SK-N-SH treated with all-trans-retinoic acid at 6 μM for 48 hours (cell line): Measurements from ENCODE around the gene NLRP1.

Experiments
- ATAC-seq: fragments of 200-7000 bp; cut with Tn5 transposase; 3 replicates; pipeline ENCODE4 v1.9.1; 2020; ENCODE audit warnings: mild to moderate bottlenecking, moderate library complexity
- ARNTL ChIP-seq: fragments of 450-650 bp; formaldehyde crosslinking; IDR thresholded peaks from 2 replicates; pipeline ENCODE4 v1.5.0; 2020; ENCODE audit warnings: low read depth, mild to moderate bottlenecking, moderate library complexity, borderline replicate concordance
- BACH2 ChIP-seq: fragments of 250-450 bp; sonication (Bioruptor Pico); IDR thresholded peaks from 2 replicates; pipeline ENCODE4 v1.9.0; 2021; ENCODE audit warnings: mild to moderate bottlenecking, borderline replicate concordance
- CREB5 ChIP-seq: fragments of 250-450 bp; sonication (Bioruptor Pico); IDR thresholded peaks from 2 replicates; pipeline ENCODE4 v1.5.1; 2020; ENCODE audit warnings: low read depth, mild to moderate bottlenecking, moderate library complexity
- CSDC2 ChIP-seq: fragments of 250-450 bp; sonication (Bioruptor Pico); IDR thresholded peaks from 2 replicates; pipeline ENCODE4 v1.5.0; 2020; ENCODE audit warnings: mild to moderate bottlenecking, moderate library complexity
- CSRNP3 ChIP-seq: fragments of 250-450 bp; sonication (Bioruptor Pico); IDR thresholded peaks from 2 replicates; pipeline ENCODE4 v1.5.1; 2021; ENCODE audit warnings: mild to moderate bottlenecking, moderate library complexity
- ESRRG ChIP-seq: fragments of 250-450 bp; sonication (Bioruptor Pico); IDR thresholded peaks from 2 replicates; pipeline ENCODE4 v1.6.1; 2021; ENCODE audit warnings: mild to moderate bottlenecking
- GLIS3 ChIP-seq: fragments of 250-450 bp; sonication (Bioruptor Pico); IDR thresholded peaks from 2 replicates; pipeline ENCODE4 v1.5.0; 2020; ENCODE audit warnings: mild to moderate bottlenecking, moderate library complexity
- ISL1 ChIP-seq: fragments of 250-450 bp; sonication (Bioruptor Pico); IDR thresholded peaks from 2 replicates; pipeline ENCODE4 v2.1.2; 2022; ENCODE audit warnings: mild to moderate bottlenecking, moderate library complexity
- OSR1 ChIP-seq: fragments of 250-450 bp; sonication (Bioruptor Pico); IDR thresholded peaks from 2 replicates; pipeline ENCODE4 v1.8.0; 2022; ENCODE audit warnings: moderate library complexity, mild to moderate bottlenecking, inconsistent platforms
- PATZ1 ChIP-seq: fragments of 250-450 bp; sonication (Bioruptor Pico); IDR thresholded peaks from 2 replicates; pipeline ENCODE4 v1.8.0; 2020; ENCODE audit warnings: mild to moderate bottlenecking, moderate library complexity, borderline replicate concordance
- PPARA ChIP-seq: fragments of 250-450 bp; sonication (Bioruptor Pico); IDR thresholded peaks from 2 replicates; pipeline ENCODE4 v1.5.0; 2020; ENCODE audit warnings: mild to moderate bottlenecking, borderline replicate concordance
- RARB ChIP-seq: fragments of 250-450 bp; sonication (Bioruptor Pico); IDR thresholded peaks from 2 replicates; pipeline ENCODE4 v1.8.0; 2021; ENCODE audit warnings: mild to moderate bottlenecking, moderate library complexity
- SNAI2 ChIP-seq: fragments of 250-450 bp; sonication (Bioruptor Pico); IDR thresholded peaks from 2 replicates; pipeline ENCODE4 v1.5.0; 2020; ENCODE audit warnings: mild to moderate bottlenecking, moderate library complexity
- TCF4 ChIP-seq: fragments of 250-450 bp; sonication (Bioruptor Pico); IDR thresholded peaks from 2 replicates; pipeline ENCODE4 v1.8.0; 2021; ENCODE audit warnings: mild to moderate bottlenecking, moderate library complexity, borderline replicate concordance
- TOX ChIP-seq: fragments of 250-450 bp; sonication (Bioruptor Pico); IDR thresholded peaks from 2 replicates; pipeline ENCODE4 v1.8.0; 2021; ENCODE audit warnings: mild to moderate bottlenecking, moderate library complexity, borderline replicate concordance
- TSHZ2 ChIP-seq: fragments of 250-450 bp; sonication (Bioruptor Pico); IDR thresholded peaks from 2 replicates; pipeline ENCODE4 v1.5.0; 2020; ENCODE audit warnings: mild to moderate bottlenecking, moderate library complexity
- ZC3H10 ChIP-seq: fragments of 250-450 bp; sonication (Bioruptor Pico); IDR thresholded peaks from 2 replicates; pipeline ENCODE4 v1.5.1; 2021; ENCODE audit warnings: mild to moderate bottlenecking, moderate library complexity
- ZFP3 ChIP-seq: fragments of 250-450 bp; sonication (Bioruptor Pico); IDR thresholded peaks from 2 replicates; pipeline ENCODE4 v1.5.0; 2020; ENCODE audit warnings: mild to moderate bottlenecking, moderate library complexity
- ZFP30 ChIP-seq: fragments of 450-650 bp; formaldehyde crosslinking; IDR thresholded peaks from 2 replicates; pipeline ENCODE4 v1.5.0; 2022; ENCODE audit warnings: mild to moderate bottlenecking, moderate library complexity
- ZNF565 ChIP-seq: fragments of 450-650 bp; formaldehyde crosslinking; conservative IDR thresholded peaks from 2 replicates; pipeline ENCODE4 v1.5.0; 2020; ENCODE audit warnings: low read depth, mild to moderate bottlenecking, moderate library complexity
- ZNF70 ChIP-seq: fragments of 450-650 bp; formaldehyde crosslinking; IDR thresholded peaks from 2 replicates; pipeline ENCODE4 v1.5.0; 2020; ENCODE audit warnings: mild to moderate bottlenecking, moderate library complexity
- TF ChIP-seq, protein P1 (sequence below): fragments of 250-450 bp; sonication (Bioruptor Pico); IDR thresholded peaks from 2 replicates; pipeline ENCODE4 v1.8.0; 2021; ENCODE audit warnings: low read depth, mild to moderate bottlenecking, moderate library complexity, borderline replicate concordance

NLRP1 gene

DNA sequence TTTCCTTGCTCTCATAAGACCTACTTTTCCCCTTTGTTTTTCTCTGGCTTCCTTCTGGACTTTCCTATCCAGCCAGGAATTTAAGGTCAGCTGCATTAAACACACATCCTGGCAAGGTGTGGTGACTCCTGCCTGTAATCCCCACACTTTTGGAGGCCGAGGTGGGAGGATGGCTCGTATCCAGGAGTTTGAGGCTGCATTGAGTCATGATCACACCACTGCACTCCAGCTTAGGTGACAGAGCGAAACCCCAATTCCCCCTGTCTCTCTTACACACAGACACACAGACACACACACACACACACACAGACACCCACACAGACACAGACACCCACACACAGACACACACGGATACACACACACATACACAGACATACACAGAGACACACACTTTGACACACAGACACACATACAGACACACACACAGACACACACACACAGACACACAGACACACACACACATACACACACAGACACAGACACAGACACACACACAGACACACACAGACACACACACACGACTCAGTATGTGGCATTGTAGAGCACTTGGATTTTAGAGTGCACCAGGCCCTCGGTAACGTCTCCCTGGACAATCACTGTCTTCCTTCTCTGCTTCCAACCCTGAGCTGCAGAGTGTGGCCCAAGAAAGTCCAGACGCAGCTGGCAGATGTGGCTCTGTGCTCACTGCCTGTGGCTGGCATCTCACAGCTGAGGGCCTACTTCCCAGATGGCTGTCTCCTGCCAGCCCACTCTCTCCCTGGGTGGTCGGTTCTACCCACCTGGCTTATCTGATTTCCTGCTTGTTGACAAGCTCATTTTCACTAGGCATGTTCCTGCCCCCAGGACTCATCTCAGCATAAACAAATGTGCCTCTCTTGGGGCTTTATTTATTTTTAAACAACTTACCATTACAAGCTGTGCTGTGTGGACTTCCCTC is 39.0 kb downstream of the NLRP1 start:
- TF ChIP-seq TSHZ2 (CRISPR knock-in tag) (no peak), GLIS3 (CRISPR knock-in tag) (no peak), OSR1 (CRISPR knock-in tag) (no peak), TCF4 (CRISPR knock-in tag) (no peak), ISL1 (CRISPR knock-in tag) (no peak), ESRRG (CRISPR knock-in tag) (no peak), ZFP30 (CRISPR knock-in tag) (no peak), CSRNP3 (CRISPR knock-in tag) (no peak), ZC3H10 (CRISPR knock-in tag) (no peak), ZNF565 (CRISPR knock-in tag) (no peak), ZFP3 (no peak), CSDC2 (no peak), RARB (CRISPR knock-in tag) (no peak), BACH2 (CRISPR knock-in tag) (no peak), ARNTL (CRISPR knock-in tag) (no peak), CREB5 (CRISPR knock-in tag) (no peak), ZNF70 (CRISPR knock-in tag) (no peak), TOX (no peak)
- TF ChIP-seq, protein P1, sequence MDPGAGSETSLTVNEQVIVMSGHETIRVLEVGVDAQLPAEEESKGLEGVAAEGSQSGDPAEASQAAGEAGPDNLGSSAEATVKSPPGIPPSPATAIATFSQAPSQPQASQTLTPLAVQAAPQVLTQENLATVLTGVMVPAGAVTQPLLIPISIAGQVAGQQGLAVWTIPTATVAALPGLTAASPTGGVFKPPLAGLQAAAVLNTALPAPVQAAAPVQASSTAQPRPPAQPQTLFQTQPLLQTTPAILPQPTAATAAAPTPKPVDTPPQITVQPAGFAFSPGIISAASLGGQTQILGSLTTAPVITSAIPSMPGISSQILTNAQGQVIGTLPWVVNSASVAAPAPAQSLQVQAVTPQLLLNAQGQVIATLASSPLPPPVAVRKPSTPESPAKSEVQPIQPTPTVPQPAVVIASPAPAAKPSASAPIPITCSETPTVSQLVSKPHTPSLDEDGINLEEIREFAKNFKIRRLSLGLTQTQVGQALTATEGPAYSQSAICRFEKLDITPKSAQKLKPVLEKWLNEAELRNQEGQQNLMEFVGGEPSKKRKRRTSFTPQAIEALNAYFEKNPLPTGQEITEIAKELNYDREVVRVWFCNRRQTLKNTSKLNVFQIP (CRISPR knock-in tag) = no peak

DNA sequence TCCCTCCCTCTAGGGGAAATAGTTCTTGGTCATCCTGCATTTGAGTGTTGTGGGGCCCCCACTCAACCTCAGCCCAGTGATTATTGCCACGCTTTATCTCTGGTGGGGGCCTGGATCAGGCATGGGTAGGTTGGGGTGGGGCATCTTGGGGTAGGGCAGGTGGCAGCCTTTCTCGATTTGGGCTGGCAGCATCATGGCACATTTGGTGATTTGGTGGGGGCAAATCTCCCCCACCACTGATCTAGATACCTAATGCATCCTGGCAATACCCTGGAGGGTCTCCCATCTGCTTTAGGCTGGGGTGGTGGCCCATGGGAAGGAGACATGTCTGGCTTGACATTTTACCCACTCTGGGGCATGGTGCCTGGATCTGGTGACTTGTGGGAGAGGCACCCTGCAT is 40.2 kb downstream of the NLRP1 start:
- ATAC-seq = no peak

More for the DNA sequence above, 39.0 kb downstream of the NLRP1 start:
- ATAC-seq = no peak

DNA sequence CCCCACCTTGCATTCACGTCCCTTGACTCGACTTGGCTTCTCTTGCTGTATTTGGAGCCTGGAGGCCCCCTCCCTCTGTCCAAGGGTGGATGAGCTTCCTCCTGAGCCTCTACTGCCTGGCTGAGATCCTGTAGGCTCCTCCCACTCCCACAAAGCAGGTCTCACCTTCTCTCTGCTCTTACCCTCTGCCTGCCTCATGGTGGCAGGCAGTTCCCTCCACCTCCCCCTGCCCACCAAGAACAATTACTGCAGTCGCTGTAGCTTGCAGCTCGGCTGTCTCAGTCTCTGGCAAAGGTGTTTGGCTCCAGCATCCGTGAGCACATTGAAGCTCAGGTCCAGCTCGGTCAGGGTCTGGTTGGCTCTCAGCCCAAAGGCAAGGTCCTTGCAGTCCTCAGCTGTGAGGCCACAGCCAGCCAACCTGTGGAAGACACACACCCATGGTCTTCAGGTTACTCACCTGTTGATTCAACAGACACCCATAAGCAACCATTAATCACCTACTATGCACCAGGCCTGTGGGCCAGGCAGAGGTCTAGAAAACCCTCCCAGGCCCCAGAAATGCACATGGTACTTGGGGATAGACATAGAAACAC is 42.6 kb downstream of the NLRP1 start:
- ATAC-seq = no peak
- TF ChIP-seq PATZ1 (CRISPR knock-in tag) (no peak), SNAI2 (no peak), ZFP3 (no peak), CSDC2 (no peak), BACH2 (CRISPR knock-in tag) (no peak), OSR1 (CRISPR knock-in tag) (no peak), CREB5 (CRISPR knock-in tag) (no peak), ZNF70 (CRISPR knock-in tag) (no peak), ARNTL (CRISPR knock-in tag) (no peak), ZC3H10 (CRISPR knock-in tag) (no peak), RARB (CRISPR knock-in tag) (no peak), TOX (no peak), PPARA (CRISPR knock-in tag) (no peak), ESRRG (CRISPR knock-in tag) (no peak), TCF4 (CRISPR knock-in tag) (no peak), ISL1 (CRISPR knock-in tag) (no peak)

More for the DNA sequence above, 40.2 kb downstream of the NLRP1 start:
- TF ChIP-seq ZFP30 (CRISPR knock-in tag) = no peak
- TF ChIP-seq GLIS3 (CRISPR knock-in tag) = no peak
- no peak for TF ChIP-seq ESRRG (CRISPR knock-in tag)
